K562 (cell line): ENCODE measurements around the gene EFEMP2. TPM values are rescaled to one million over a fixed set of nuclear protein-coding genes. Genes with fewer than 3 reads are reported as not detected.

Experiments used
- ATAC-seq: fragments of 200-7000 bp; cut with Tn5 transposase; 3 replicates; pipeline ENCODE4 v1.9.1; 2020; ENCODE audit warnings: moderate library complexity
- BruUV-seq: library from RNA; stranded (reverse); fragments of 400-500 nt; replicated peaks from 2 replicates; lab custom pipeline; 2021; lab: Mats Ljungman, UMichigan
- CTCF ChIA-PET: fragments of 300-600 bp; formaldehyde crosslinking; extraction: SDS; loops from one replicate; lab custom pipeline; 2021; ENCODE audit warnings: low intra/inter-chr PET ratio; lab: Yijun Ruan, JAX
- POLR2A ChIA-PET: fragments of 300-600, 350-650 bp; sonication (Branson Sonifier 250); formaldehyde crosslinking; extraction: SDS; loops from one replicate; lab custom pipeline; 2021; ENCODE audit warnings: antibody characterized with exemption, inconsistent platforms; lab: Yijun Ruan, JAX
- DNase-seq, 4 experiments: peaks; one replicate each; pipeline versions ENCODE4 v3.0.0 to v3.0.0-alpha.2; 2011 to 2018; ENCODE audit warnings: low spot score in 3 of 4, mixed read lengths in 3 of 4; ENCODE audit errors: extremely low read depth in 1 of 4
- FAIRE-seq: peaks from 2 replicates; lab custom pipeline; 2011; peaks lifted over from hg19 to GRCh38; lab: Jason Lieb, UNC
- H2AFZ ChIP-seq: 2 replicates; pipeline ENCODE4 v1.6.0; 2011; ENCODE audit warnings: low read depth, low read length, control low read depth, inconsistent platforms
- H3K27ac ChIP-seq: fragments of 200-600 bp; 3 replicates; pipeline ENCODE4 v1.8.0; 2011; ENCODE audit warnings: low read depth, mild to moderate bottlenecking, control low read depth, inconsistent platforms, low read length, moderate library complexity, mixed read lengths; ENCODE audit errors: extremely low read depth
- H3K27me3 ChIP-seq, 2 experiments: fragments of 300-600 bp in 1 of 2; 2 replicates in 1 of 2; 3 replicates in 1 of 2; pipeline versions ENCODE4 v1.6.0 to v1.8.0; 2011; ENCODE audit warnings: inconsistent platforms in 2 of 2, low read length in 2 of 2, mild to moderate bottlenecking in 1 of 2, mixed read lengths in 1 of 2, moderate library complexity in 1 of 2; ENCODE audit not compliant: control insufficient read depth in 2 of 2, insufficient read depth in 2 of 2
- H3K36me3 ChIP-seq: fragments of 300-600 bp; 3 replicates; pipeline ENCODE4 v1.8.0; 2011; ENCODE audit warnings: mild to moderate bottlenecking, low read length, inconsistent platforms; ENCODE audit not compliant: control insufficient read depth, insufficient read depth
- H3K4me1 ChIP-seq, 2 experiments: fragments of 200-600 bp in 1 of 2; replicated peaks in 1 of 2; 2 replicates in 1 of 2; 3 replicates in 1 of 2; pipeline versions ENCODE4 v1.5.1 to v1.8.0; 2011; ENCODE audit warnings: inconsistent platforms in 2 of 2, low read length in 2 of 2, mild to moderate bottlenecking in 1 of 2, mixed read lengths in 1 of 2, moderate library complexity in 1 of 2; ENCODE audit not compliant: control insufficient read depth in 2 of 2, insufficient read depth in 2 of 2
- H3K4me2 ChIP-seq: 2 replicates; pipeline ENCODE4 v1.6.1; 2011; ENCODE audit warnings: low read length, control low read depth, inconsistent platforms, mixed read lengths; ENCODE audit not compliant: insufficient read depth
- H3K4me3 ChIP-seq: fragments of 200-600 bp; sonication (generic), shearing (Covaris generic); 2 replicates; pipeline ENCODE4 v1.5.1; 2016; ENCODE audit warnings: control low read depth, inconsistent platforms
- H3K79me2 ChIP-seq: fragments of 200-600 bp; 3 replicates; pipeline ENCODE4 v1.8.0; 2011; ENCODE audit warnings: low read length, inconsistent platforms; ENCODE audit not compliant: control insufficient read depth, insufficient read depth
- H3K9ac ChIP-seq, 2 experiments: 2 replicates each; pipeline versions ENCODE4 v1.6.0 to v1.6.1; 2011; ENCODE audit warnings: low read depth in 2 of 2, low read length in 2 of 2, control low read depth in 1 of 2, inconsistent platforms in 1 of 2, mild to moderate bottlenecking in 1 of 2, mixed read lengths in 1 of 2; ENCODE audit not compliant: insufficient read depth in 1 of 2
- H3K9me1 ChIP-seq: one replicate; pipeline ENCODE4 v1.6.0; 2011; ENCODE audit warnings: inconsistent platforms, mild to moderate bottlenecking, low read length, moderate library complexity; ENCODE audit not compliant: control insufficient read depth, insufficient read depth
- H3K9me3 ChIP-seq: replicated peaks from 2 replicates; pipeline ENCODE4 v1.5.1; 2011; ENCODE audit warnings: low read depth, low read length, inconsistent platforms; ENCODE audit not compliant: control insufficient read depth, insufficient read depth
- H4K20me1 ChIP-seq: replicated peaks from 2 replicates; pipeline ENCODE4 v1.6.1; 2011; ENCODE audit warnings: low read length, inconsistent platforms, mixed read lengths; ENCODE audit not compliant: control insufficient read depth, insufficient read depth
- E2F8 ChIP-seq: fragments of 450-650 bp; IDR thresholded peaks from 2 replicates; pipeline ENCODE4 v1.7.1; 2018; ENCODE audit warnings: mild to moderate bottlenecking, low read depth; ENCODE audit not compliant: partially characterized antibody
- HOXB6 ChIP-seq: fragments of 250-450 bp; sonication (Bioruptor Pico); IDR thresholded peaks from 2 replicates; pipeline ENCODE4 v1.5.1; 2022; ENCODE audit warnings: mild to moderate bottlenecking, borderline replicate concordance
- PCBP1 ChIP-seq: fragments of 200-400 bp; formaldehyde crosslinking; IDR thresholded peaks from 2 replicates; pipeline ENCODE4 v1.6.1; 2018; ENCODE audit warnings: mild to moderate bottlenecking, low read depth, low read length; ENCODE audit not compliant: poor library complexity, severe bottlenecking
- RFX1 ChIP-seq: fragments of 450-650 bp; IDR thresholded peaks from 2 replicates; pipeline ENCODE4 v1.6.1; 2016; ENCODE audit warnings: mild to moderate bottlenecking, moderate library complexity
- TBP ChIP-seq: optimal IDR thresholded peaks from 2 replicates; pipeline ENCODE3; 2011; ENCODE audit warnings: low read depth, low read length, improper control_type of control experiment
- VEZF1 ChIP-seq: fragments of 200-800 bp; sonication (Bioruptor generic); IDR thresholded peaks from 2 replicates; pipeline ENCODE4 v1.6.1; 2017; ENCODE audit warnings: missing genetic modification characterization, missing compliant biosample characterization
- ZNF134 ChIP-seq: fragments of 250-450 bp; sonication (Bioruptor Pico); conservative IDR thresholded peaks from 2 replicates; pipeline ENCODE4 v1.4.0; 2020
- ZNF445 ChIP-seq: fragments of 250-450 bp; sonication (Bioruptor Pico); IDR thresholded peaks from 2 replicates; pipeline ENCODE4 v1.4.0; 2020; ENCODE audit warnings: low read depth, mild to moderate bottlenecking, moderate library complexity
- ZNF592 ChIP-seq: fragments of 450-650 bp; IDR thresholded peaks from 2 replicates; pipeline ENCODE4 v1.6.1; 2017; ENCODE audit warnings: antibody characterized with exemption, mild to moderate bottlenecking
- WGBS: fragments of 100-300 bp; shearing (Covaris generic); methylation state at CpG from one replicate; pipeline ENCODE4 v1.1.6; 2016; ENCODE audit warnings: low coverage, mixed read lengths; ENCODE audit not compliant: insufficient coverage; ENCODE audit errors: missing lambda C conversion rate; 5-methylcytosine and 5-hydroxymethylcytosine counted together
- in situ Hi-C: fragments of 300-500 bp; cut with MboI; formaldehyde crosslinking; loops from 4 replicates; pipeline ENCODE4 v1.15.0; 2018; ENCODE audit warnings: inconsistent platforms, mixed read lengths
- intact Hi-C: fragments of 100-400 bp; cut with micrococcal nuclease; formaldehyde crosslinking; loops from 2 replicates; pipeline ENCODE4 v1.14.2; 2022
- polyA plus RNA-seq, 8 experiments: library from polyadenylated mRNA; depleted of rRNA in 4 of 8; stranded (reverse) in 5 of 8; unstranded in 3 of 8; fragments of >200 nt; fragmentation: Nextera tagmentation in 2 of 8; fragmentation: Illumina TruSeq in 1 of 8; extraction: Ambion mirVana in 2 of 8; extraction: Trizol in 1 of 8; gene quantifications; 2 replicates each; pipeline versions ENCODE4 v1.2.1 to v1.2.3, GENCODE V29; 2011 to 2014; ENCODE audit warnings: inconsistent platforms in 1 of 8, missing spikeins in 1 of 8
- total RNA-seq, 7 experiments: library from RNA; depleted of rRNA in 6 of 7; stranded (reverse); fragments of >200 nt in 6 of 7; fragmentation: Illumina TruSeq in 2 of 7; extraction: Trizol in 2 of 7; gene quantifications; 2 replicates each; pipeline versions ENCODE4 v1.2.1 to v1.2.3, GENCODE V29; 2011 to 2021; ENCODE audit warnings: low replicate concordance in 1 of 7
- TF ChIP-seq, protein P1 (sequence below): IDR thresholded peaks from 2 replicates; pipeline ENCODE4 v1.6.1; 2011; ENCODE audit warnings: borderline replicate concordance, low read depth, mild to moderate bottlenecking, moderate library complexity, low read length; ENCODE audit not compliant: insufficient read depth, poor library complexity, severe bottlenecking

The EFEMP2 gene
- total and polyA plus RNA-seq, 9 of the 15 experiments (the other 6 are each of a cell fraction or from before 2014, with no cell fraction given): 0.07 to 2.9 (median 0.69) TPM; not detected in 1

DNA sequence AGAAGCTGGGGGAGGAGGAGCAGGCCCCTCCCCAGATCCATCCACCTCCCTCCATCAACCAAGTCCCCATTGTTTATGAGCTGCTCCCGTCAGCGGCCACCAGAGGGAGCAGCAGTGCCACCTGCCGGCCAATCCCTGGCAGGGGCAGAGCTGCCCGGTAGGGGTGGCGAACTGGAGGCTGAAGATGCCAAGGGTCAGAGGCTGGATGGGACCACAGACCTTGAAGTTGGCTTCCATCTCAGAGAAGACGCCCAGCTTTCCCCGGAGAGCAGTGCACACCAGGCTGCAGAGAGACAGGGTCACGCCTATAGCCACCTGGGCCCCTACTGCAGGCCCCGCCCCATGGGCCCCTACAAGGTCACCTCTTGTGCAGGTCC is 12.1 kb upstream of the EFEMP2 start:
- Histone ChIP-seq H3K36me3 (peaks cover 50% of the 10 kb centered on the region), H3K4me1 (peaks cover 11 to 42% of the 10 kb centered on the region in 2 experiments; a peak in 4 of 5 replicates), H4K20me1 (peaks cover 3% of the 10 kb centered on the region; the same call in 1 of the 2 replicates), H3K9ac (0 out of 4 replicates have a peak overlapping the region, but pooled peaks of 1 of the 2 experiments have one; percentile 1), H3K4me2 (no peak overlapping the region; the same call in 1 of the 2 replicates), H3K9me1 (no peaks in the 10 kb centered on the region), H3K9me3 (no peaks in the 10 kb centered on the region), H3K27me3 (no peaks in the 10 kb centered on the region), H3K27ac (no peak overlapping the region), H3K79me2 (peaks cover 13% of the 10 kb centered on the region), H2AFZ (no peak overlapping the region), H3K4me3 (no peak overlapping the region)
- intact Hi-C loops (loop anchor here (1.0 to 5.0 kb wide), 3 partner anchors 102 to 172 kb away; partner anchors contain the start of genes AP5B1 and KAT5), in situ Hi-C loops (loop anchor here (5.0 kb wide), 1 partner anchor 103 kb away; no protein-coding TSS in a partner anchor)
- no TSS peak for BruUV-seq
- FAIRE-seq (peak; percentile 81), DNase-seq (peak; percentile 78 to 85 (median 80)), ATAC-seq (peak; percentile 63)
- ChIA-PET CTCF (interaction anchor here (0.6 to 2.7 kb wide), 8 partner anchors 24 to 259 kb away, joined by 3 to 24 read pairs (median 4); partner anchors contain the start of gene MUS81), POLR2A (interaction anchor here (0.6 to 14.4 kb wide), 18 partner anchors 8 to 381 kb away, joined by 3 to 147 read pairs (median 3); partner anchors contain the start of genes CFL1, FOSL1 and MUS81)
- WGBS: 24% methylated on average over 8 of the region's 9 CpGs
- TF ChIP-seq RFX1 (no peak), ZNF134 (CRISPR knock-in tag) (no peak), E2F8 (peak; percentile 51), PCBP1 (no peak), TBP (peak; percentile 36), ZNF445 (CRISPR knock-in tag) (no peak), HOXB6 (CRISPR knock-in tag) (no peak), ZNF592 (peak; percentile 73; the same call in 1 of the 2 replicates), VEZF1 (CRISPR knock-in tag) (peak; percentile 64)
- TF ChIP-seq, protein P1, sequence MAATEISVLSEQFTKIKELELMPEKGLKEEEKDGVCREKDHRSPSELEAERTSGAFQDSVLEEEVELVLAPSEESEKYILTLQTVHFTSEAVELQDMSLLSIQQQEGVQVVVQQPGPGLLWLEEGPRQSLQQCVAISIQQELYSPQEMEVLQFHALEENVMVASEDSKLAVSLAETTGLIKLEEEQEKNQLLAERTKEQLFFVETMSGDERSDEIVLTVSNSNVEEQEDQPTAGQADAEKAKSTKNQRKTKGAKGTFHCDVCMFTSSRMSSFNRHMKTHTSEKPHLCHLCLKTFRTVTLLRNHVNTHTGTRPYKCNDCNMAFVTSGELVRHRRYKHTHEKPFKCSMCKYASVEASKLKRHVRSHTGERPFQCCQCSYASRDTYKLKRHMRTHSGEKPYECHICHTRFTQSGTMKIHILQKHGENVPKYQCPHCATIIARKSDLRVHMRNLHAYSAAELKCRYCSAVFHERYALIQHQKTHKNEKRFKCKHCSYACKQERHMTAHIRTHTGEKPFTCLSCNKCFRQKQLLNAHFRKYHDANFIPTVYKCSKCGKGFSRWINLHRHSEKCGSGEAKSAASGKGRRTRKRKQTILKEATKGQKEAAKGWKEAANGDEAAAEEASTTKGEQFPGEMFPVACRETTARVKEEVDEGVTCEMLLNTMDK: peak; percentile 80
